RKO (cell line): ENCODE data around the gene SCYGR8.
A peak's percentile ranks its signal among the peaks of the same experiment; 100 is the strongest.
"Not testable (repeated sequence)": the region's sequence is repeated elsewhere in the genome, so short reads cannot be mapped to it uniquely, and the experiment has no call there.

Experiments
- DNase-seq: peaks from one replicate; pipeline ENCODE4 v3.0.0-alpha.2; 2016; ENCODE audit warnings: low spot score

The SCYGR8 gene

DNA sequence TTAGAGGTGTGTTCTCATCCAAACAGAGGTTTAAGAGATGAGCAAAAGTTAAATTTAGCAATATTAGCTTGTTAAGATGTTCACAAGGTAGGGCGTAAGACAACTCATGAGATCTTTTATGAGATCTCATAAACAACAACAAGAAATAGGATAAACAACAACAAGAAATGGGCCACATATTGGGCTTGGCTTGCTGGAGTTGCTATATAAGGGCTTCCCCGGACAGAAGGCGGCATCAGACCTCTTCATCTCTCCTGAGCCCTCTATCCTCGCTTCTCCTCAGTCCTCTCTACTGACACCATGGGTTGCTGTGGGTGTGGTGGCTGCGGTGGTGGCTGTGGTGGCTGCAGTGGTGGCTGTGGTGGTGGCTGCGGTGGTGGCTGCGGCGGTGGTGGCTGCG is at the start of gene SCYGR8:
Gene SCYGR8, plus strand, starts transcription at position 301 of the 400 bp plus-strand sequence. Its CDS starts 0 bp downstream, at position 301.
- DNase-seq = no peak

DNA sequence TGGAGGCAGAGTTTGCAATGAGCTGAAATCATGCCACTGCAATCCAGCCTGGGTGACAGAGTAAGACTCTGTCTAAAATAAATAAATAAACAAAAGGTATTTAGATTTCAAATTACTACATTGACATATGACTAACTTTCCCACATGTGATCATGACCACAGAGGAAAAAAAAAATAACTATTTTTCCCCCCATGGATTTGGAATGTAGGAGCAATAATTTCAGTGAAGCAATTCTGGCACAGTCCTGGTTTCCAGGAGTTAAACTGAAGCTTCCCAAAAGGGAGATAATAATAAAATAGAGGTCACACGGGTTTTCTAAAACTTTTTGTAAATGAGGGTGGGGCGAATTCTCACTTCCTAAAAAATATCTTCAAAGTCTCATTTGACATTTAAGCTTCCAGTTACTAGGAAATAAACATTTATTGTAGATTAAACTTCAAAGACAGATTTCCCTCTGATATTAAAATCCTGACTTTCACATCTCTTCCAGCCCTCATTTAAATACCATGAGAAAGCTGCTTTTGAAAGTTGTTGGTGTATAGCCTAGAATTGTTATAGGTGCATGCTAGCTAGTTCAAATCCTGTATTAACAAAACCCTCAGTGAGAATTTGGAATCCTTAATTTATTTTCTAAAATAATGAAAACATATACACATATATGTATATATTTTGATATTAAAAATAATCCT is 48.6 kb upstream of the SCYGR8 start:
- no peak for DNase-seq

DNA sequence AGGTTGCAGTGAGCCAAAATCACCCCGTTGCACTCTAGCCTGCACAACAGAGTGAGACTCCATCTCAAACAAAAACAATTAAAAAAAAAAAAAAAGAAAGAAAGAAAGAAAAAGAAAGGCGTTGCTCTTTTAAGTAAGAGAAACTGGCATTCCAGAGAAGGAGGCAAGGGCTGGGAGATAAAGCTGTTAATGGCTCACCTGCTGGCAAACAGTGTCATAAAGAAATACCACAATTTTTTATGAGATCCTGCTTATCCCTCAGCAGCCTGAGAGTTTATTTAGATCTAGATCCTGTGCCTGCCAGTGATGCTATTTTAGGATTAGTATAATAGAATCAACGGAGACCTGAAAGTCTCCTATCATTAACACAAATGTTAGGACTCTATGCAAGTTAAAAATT is 44.1 kb upstream of the SCYGR8 start:
- no peak for DNase-seq

DNA sequence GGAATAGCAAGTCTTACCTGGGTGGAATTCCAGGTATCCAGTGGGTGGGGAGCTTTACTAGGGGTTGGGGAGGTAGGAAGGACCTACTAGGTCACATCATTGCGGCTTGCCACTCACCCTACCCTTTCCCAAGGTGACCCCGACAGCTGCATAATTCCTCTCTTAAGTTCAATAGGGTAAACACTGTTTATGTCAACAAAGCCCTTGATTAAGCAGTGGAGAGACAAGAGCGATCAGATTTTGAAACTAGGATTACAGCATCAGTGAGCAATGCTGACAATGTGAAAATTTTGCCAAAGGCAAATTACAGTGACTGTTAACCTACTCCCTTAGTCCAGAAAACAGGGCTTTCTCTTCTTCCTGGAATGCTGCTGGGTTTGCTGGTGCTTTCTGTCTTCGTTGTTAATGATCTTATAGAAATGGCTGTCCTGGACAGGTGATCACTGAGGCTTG is 42.4 kb upstream of the SCYGR8 start:
- no peak for DNase-seq

DNA sequence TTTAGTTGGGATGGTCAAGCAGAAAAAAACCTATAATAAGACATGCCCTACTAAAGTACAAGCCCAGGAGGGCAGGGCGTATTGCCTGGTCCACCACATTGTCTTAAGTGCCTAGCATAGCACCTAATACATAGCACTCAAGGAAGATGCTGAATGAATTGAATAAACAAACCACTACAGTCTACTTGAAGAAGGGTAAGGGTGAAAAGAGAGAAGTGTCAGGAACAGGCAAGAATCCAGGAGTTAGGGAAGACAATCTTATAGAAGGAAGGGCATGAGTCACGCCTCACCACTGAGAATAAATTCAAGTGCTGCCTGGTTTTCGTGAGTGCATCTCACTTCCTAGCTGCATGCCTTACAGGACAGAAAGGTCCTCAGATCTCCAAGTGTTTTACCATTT is 41.7 kb upstream of the SCYGR8 start:
- no peak for DNase-seq

GRCh38 chr2:227706859-227707258 is 38.8 kb upstream of the SCYGR8 start:
- DNase-seq = no peak

- no peak for DNase-seq
These were observed 38.3 kb upstream of the SCYGR8 start for GRCh38 chr2:227707390-227707789.

- no peak for DNase-seq
These were observed 34.7 kb upstream of the SCYGR8 start for GRCh38 chr2:227710986-227711385.

DNA sequence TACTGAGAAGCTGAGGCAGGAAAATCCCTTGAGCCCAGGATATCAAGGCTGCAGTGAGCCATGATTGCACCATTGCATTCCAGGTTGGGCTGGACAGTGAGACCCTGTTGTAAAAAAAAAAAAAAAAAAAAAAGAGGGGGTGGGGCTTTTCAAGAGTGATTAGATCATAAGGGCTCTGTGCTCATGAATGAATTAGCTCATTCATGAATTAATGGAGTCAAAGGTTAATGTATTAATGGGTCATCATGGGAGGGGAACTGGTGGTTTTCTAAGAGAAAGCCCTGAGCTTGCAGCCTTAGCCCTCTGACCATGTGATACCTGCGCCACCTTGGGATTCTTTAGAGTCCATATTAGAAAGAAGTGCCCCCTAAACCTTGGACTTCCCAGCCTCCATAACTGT is 32.4 kb upstream of the SCYGR8 start:
- DNase-seq = no peak

- DNase-seq = no peak
These were observed 29.2 kb upstream of the SCYGR8 start for GRCh38 chr2:227716501-227716900.

GRCh38 chr2:227717687-227718567 is 27.8 kb upstream of the SCYGR8 start, which contains the start of gene SLC19A3:
Gene SLC19A3 (minus strand): TSS chr2:227718028. CDS start chr2:227702318, 15,710 bp downstream.
- peak; percentile 77 for DNase-seq

- no peak for DNase-seq
These were observed 26.1 kb upstream of the SCYGR8 start for GRCh38 chr2:227719641-227720040.

DNA sequence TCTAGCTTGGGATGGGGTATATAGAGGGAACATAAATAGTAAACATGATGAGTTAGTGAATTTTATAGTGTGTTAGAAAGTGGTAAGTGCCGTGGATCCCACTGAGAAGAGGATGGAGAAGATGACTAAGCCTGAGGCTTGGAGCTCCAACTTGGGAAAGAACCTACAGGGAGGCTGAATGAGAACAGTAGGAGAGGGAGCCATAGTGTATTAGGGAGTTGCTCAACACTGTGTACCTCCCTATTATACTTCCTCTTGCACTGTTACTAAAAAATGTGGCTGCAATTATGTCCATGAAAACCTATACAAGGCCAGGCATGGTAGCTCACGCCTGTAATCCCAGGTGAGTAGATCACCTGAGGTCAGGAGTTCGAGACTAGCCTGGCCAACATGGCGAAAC is 25.0 kb upstream of the SCYGR8 start:
- DNase-seq = no peak

DNA sequence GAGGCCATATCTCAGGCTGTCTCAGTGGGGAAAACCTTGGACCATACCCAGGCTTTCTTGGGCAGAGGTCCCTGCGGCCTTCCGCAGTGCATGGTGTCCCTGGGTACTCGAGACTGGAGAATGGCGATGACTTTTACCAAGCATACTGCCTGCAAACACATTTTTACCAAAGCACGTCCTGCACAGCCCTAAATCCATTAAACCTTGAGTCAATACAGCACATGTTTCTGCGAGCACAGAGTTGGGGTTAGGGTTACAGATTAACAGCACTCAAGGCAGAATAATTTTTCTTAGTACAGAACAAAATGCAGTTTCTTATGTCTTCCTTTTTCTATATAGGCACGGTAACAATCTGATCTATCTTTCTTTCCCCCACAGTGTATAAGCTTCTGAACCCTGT is 22.9 kb upstream of the SCYGR8 start:
- not testable (repeated sequence) for DNase-seq

GRCh38 chr2:227724394-227725039 is 21.2 kb upstream of the SCYGR8 start, which contains the start of gene SCYGR6:
Gene SCYGR6 (minus strand): TSS chr2:227724757. CDS start chr2:227724757, 0 bp downstream.
- no peak for DNase-seq

DNA sequence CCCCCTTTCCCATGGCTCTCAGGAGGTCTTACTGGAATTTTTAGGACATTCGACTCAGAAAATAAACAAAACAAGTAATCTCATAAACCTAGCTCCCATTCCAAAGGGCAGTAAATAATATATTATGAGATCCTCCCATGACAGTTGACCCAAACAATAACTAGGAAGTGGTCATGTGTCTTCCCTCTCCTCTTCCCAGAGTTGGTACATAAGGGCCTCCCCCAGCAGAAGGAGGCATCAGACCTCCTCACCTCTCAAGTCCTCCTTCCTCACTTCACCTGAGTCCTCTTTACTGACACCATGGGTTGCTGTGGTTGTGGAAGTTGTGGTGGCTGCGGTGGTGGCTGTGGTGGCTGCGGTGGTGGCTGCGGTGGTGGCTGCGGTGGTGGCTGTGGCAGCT is 17.7 kb upstream of the SCYGR8 start, which contains the start of gene SCYGR7:
Gene SCYGR7, plus strand, starts transcription at position 301 of the 400 bp plus-strand sequence. Its CDS starts 0 bp downstream, at position 301.
- no peak for DNase-seq

DNA sequence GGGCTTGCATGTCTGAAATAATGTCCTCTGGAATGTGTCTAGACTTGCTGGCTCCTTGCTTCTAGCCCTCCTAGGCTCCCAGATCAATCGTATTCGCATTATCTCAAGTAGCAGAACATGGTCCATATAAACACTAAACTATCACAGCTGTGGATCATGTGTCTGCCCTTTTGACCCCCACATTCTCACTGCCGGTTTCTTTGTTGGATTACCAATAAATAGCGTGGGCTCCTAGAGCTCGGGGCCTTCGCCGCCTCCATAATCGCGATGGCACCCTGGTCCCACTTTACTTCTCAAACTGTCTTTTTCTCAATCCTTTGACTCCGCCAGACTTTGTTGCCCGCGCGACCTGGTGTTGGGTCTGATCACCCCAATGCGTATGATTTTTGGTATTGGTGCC is 6.3 kb upstream of the SCYGR8 start:
- DNase-seq = no peak

GRCh38 chr2:227740705-227741104 is 5.0 kb upstream of the SCYGR8 start:
- not testable (repeated sequence) for DNase-seq

DNA sequence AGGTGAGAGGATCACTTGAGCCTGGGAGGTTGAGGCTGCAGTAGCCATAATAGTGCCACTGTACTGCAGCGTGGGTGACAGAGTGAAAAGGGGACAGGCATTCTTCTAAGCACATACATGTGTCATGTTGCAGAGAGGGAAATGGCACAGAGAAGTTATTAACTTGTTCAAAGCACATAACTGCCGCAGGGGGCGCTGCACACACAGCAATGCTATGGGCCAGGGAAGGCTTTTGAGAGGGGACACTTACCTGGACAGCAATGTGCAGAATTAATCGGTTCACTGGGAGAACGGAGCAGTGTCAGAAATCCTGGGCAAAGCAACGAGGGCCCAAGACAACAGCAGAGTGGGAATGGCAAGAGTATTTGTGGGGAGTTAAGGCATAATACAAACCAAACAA is 2.4 kb downstream of the SCYGR8 start:
- DNase-seq = no peak

DNA sequence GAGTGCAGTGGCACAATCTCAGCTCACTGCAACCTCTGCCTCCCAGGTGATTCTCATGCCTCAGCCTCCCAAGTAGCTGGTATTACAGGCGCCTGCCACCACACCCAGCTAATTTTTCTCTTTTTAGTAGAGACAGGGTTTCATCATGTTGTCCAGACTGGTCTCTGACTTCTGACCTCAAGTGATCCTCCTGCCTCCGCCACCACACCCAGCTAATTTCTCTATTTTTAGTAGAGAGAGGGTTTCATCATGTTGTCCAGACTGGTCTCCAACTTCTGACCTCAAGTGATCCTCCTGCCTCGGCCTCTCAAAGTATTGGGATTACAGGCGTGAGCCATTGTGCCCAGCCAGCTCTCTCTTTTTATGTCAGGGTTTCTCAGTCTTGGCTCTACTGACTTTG is 10.6 kb downstream of the SCYGR8 start:
- not testable (repeated sequence) for DNase-seq

GRCh38 chr2:227759411-227760118 is 13.9 kb downstream of the SCYGR8 start:
- DNase-seq = no peak
